ENCODE data around the gene TPRG1L.
A peak's percentile ranks its signal among the peaks of the same experiment; 100 is the strongest.

The TPRG1L gene

GRCh38 chr1:3596663-3597598 lies 27.9 kb upstream of the TPRG1L start:
- no peak overlapping the region for H3K4me2 ChIP-seq (ENCODE audit: low read depth, low read length)

GRCh38 chr1:3597599-3597964 lies 27.2 kb upstream of the TPRG1L start:
- Histone ChIP-seq H3K79me2 (ENCODE audit: low read length) (no peaks in the 10 kb centered on the region), H3K4me2 (ENCODE audit: low read depth, low read length) (no peak overlapping the region), H4K20me1 (ENCODE audit: insufficient read depth, low read length) (no peaks in the 10 kb centered on the region), H3K36me3 (replicated peaks; ENCODE audit: insufficient read depth, low read length) (no peaks in the 10 kb centered on the region), H3K4me1 (ENCODE audit: low read length) (0 out of 2 replicates have a peak, but pooled peaks cover 9% of the 10 kb centered on the region), H3K9me3 (replicated peaks; ENCODE audit: insufficient read depth, low read length) (no peaks in the 10 kb centered on the region), H3K27ac (ENCODE audit: low read length) (no peak overlapping the region), H2AFZ (ENCODE audit: low read length) (no peak overlapping the region), H3K4me3 (ENCODE audit: low read length) (no peak overlapping the region), H3F3A (ENCODE audit: insufficient read depth, low read length) (no peaks in the 10 kb centered on the region), H3K9me2 (replicated peaks; ENCODE audit: insufficient read depth, low read length) (no peaks in the 10 kb centered on the region), H3K27me3 (replicated peaks; ENCODE audit: insufficient read depth, low read length) (peaks cover 95% of the 10 kb centered on the region), H3K9ac (ENCODE audit: low read length) (no peak overlapping the region)
- TF ChIP-seq EZH2 (optimal IDR thresholded peaks at IDR 0.05; ENCODE audit: low read depth, low read length) (no peak), EZH2phosphoT487 (IDR thresholded peaks at IDR 0.05; ENCODE audit: low read length) (no peak), CTCF (IDR thresholded peaks at IDR 0.05; ENCODE audit: low read length) (no peak)
- DNase-seq: no peak

More at GRCh38 chr1:3596663-3597598, 27.9 kb upstream of the TPRG1L start:
- Histone ChIP-seq H3K9ac (ENCODE audit: low read length) (no peak overlapping the region), H3K36me3 (replicated peaks; ENCODE audit: insufficient read depth, low read length) (no peaks in the 10 kb centered on the region), H3K27me3 (replicated peaks; ENCODE audit: insufficient read depth, low read length) (peaks cover 95% of the 10 kb centered on the region), H3K79me2 (ENCODE audit: low read length) (no peaks in the 10 kb centered on the region), H3K4me1 (ENCODE audit: low read length) (0 out of 2 replicates have a peak, but pooled peaks cover 9% of the 10 kb centered on the region), H3K27ac (ENCODE audit: low read length) (no peak overlapping the region), H3F3A (ENCODE audit: insufficient read depth, low read length) (no peaks in the 10 kb centered on the region), H3K9me2 (replicated peaks; ENCODE audit: insufficient read depth, low read length) (no peaks in the 10 kb centered on the region), H3K4me3 (ENCODE audit: low read length) (no peak overlapping the region), H3K9me3 (replicated peaks; ENCODE audit: insufficient read depth, low read length) (no peaks in the 10 kb centered on the region), H4K20me1 (ENCODE audit: insufficient read depth, low read length) (no peaks in the 10 kb centered on the region), H2AFZ (ENCODE audit: low read length) (no peak overlapping the region)
- no peak for DNase-seq
- no peak for TF ChIP-seq CTCF (IDR thresholded peaks at IDR 0.05; ENCODE audit: low read length)
- no peak for TF ChIP-seq EZH2 (optimal IDR thresholded peaks at IDR 0.05; ENCODE audit: low read depth, low read length)
- TF ChIP-seq EZH2phosphoT487 (IDR thresholded peaks at IDR 0.05; ENCODE audit: low read length): no peak

- Histone ChIP-seq H3K4me1 (ENCODE audit: low read length) (0 out of 2 replicates have a peak, but pooled peaks cover 9% of the 10 kb centered on the region), H3K9ac (ENCODE audit: low read length) (no peak overlapping the region), H3K27me3 (replicated peaks; ENCODE audit: insufficient read depth, low read length) (peaks cover 95% of the 10 kb centered on the region), H3F3A (ENCODE audit: insufficient read depth, low read length) (no peaks in the 10 kb centered on the region), H2AFZ (ENCODE audit: low read length) (0 out of 2 replicates have a peak overlapping the region, but pooled peaks have one; percentile 15), H3K9me3 (replicated peaks; ENCODE audit: insufficient read depth, low read length) (no peaks in the 10 kb centered on the region), H3K27ac (ENCODE audit: low read length) (no peak overlapping the region), H4K20me1 (ENCODE audit: insufficient read depth, low read length) (no peaks in the 10 kb centered on the region), H3K36me3 (replicated peaks; ENCODE audit: insufficient read depth, low read length) (no peaks in the 10 kb centered on the region), H3K79me2 (ENCODE audit: low read length) (no peaks in the 10 kb centered on the region), H3K4me2 (ENCODE audit: low read depth, low read length) (peak overlapping the region; percentile 34; the same call in 1 of the 2 replicates), H3K9me2 (replicated peaks; ENCODE audit: insufficient read depth, low read length) (no peaks in the 10 kb centered on the region), H3K4me3 (ENCODE audit: low read length) (no peak overlapping the region)
- DNase-seq: no peak
- TF ChIP-seq EZH2phosphoT487 (IDR thresholded peaks at IDR 0.05; ENCODE audit: low read length): no peak
- no peak for TF ChIP-seq CTCF (IDR thresholded peaks at IDR 0.05; ENCODE audit: low read length)
These were observed 26.7 kb upstream of the TPRG1L start for GRCh38 chr1:3598051-3598491.

All from MM.1S (cell line).